Stomach (tissue), 4 donors: ENCODE measurements around the gene PRKN.

ENCODE experiments used
- CTCF ChIP-seq, 7 experiments: fragments of 450-650 bp in 4 of 7; fragments of 200-600 bp in 3 of 7; sonication (generic) in 3 of 7; IDR thresholded peaks; one replicate each; pipeline ENCODE4 v1.5.1; 2016 to 2019; ENCODE audit warnings: antibody characterized with exemption in 7 of 7, control low read depth in 2 of 7, mild to moderate bottlenecking in 1 of 7
- POLR2A ChIP-seq, 4 donors: fragments of 450-650 bp; IDR thresholded peaks; one replicate each; pipeline ENCODE4 v1.6.1; 2016; ENCODE audit warnings: antibody characterized with exemption in 4 of 4, control low read depth in 2 of 4, mild to moderate bottlenecking in 1 of 4, moderate library complexity in 1 of 4
- POLR2AphosphoS5 ChIP-seq, 3 donors: sonication (generic); formaldehyde crosslinking; IDR thresholded peaks; one replicate each; pipeline ENCODE4 v1.6.1; 2016; ENCODE audit warnings: antibody characterized with exemption in 3 of 3

GRCh38 chr6:162622572-162622971 lies 105.0 kb downstream of the PRKN start:
- TF ChIP-seq CTCF (IDR thresholded peaks at IDR 0.05), result no peak
- TF ChIP-seq POLR2A (IDR thresholded peaks at IDR 0.05), result no peak
- TF ChIP-seq POLR2AphosphoS5 (IDR thresholded peaks at IDR 0.05), result no peak
